ENCODE results near the gene CRYGC.

CRYGC gene

DNA sequence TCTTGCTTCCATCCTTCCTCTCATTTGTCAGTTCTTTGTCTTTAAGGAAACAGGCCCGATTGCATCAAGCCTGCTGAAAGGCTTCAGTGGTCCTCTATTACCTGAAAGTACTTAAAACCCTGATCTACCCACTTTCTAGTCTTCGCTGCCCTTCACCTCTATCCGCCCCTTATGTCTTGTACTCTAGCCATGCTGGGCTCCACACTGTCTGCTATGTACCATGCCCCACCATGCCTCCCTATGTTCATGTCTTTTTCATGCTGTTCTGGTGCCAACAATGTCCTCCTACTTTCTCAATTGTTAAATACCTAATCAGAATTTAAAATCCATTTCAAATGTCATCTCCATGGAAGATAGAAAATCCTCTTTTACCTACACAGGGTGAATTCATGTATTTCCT, 33.5 kb downstream of the CRYGC start:
- no peak for DNase-seq (ENCODE audit: low read depth)

DNA sequence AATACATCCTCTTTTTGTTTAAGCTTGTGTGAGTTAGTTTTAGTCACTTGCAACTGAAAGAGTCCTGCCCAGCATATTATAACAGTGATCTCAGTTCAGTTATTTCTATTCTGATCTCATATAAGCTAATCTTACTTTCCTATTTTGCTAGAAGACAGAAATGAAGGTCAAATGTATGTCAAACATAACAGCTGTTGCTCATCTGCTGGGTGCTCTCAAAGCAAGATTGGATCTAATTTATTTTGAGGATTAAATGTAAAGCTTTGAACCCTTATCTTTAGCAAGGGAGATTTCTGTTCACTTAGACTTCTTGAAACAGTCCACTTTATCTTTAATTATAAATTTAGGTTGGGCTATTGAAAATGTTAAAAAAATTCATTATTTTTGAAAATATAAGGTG, 36.5 kb downstream of the CRYGC start:
- no peak for DNase-seq (ENCODE audit: low read depth)

DNA sequence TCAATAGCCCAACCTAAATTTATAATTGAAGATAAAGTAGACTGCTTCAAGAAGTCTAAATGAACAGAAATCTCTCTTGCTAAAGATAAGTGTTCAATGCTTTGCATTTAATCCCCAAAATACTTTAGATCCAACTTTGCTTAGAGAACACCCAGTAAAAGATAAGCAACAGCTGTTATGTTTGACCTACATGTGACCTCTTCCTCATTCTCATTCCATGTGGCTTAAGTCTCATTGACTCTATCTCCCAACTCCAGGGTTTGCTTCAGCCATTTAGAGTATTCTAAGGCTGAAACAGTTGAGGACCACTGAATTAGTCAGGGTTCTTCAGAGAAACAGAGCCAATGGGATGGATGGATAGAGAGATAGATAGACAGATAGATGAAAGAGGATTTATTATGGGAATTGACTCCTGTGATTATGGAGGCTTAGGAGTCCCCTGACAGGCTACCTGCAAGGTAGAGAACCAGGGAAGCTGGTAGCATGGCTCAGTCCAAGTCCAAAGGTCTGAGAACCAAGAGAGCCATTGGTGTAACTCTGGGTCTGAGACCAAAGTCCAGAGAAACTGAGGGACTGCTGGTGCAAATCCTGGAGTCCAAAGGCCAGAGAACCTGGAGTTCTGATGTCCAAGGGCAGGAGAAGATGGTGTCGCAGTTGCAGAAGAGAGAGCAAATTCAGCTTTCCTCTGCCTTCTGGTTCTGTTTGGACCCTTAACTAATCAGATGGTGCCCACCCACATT, 37.4 kb downstream of the CRYGC start:
- DNase-seq (ENCODE audit: low read depth): no peak

DNA sequence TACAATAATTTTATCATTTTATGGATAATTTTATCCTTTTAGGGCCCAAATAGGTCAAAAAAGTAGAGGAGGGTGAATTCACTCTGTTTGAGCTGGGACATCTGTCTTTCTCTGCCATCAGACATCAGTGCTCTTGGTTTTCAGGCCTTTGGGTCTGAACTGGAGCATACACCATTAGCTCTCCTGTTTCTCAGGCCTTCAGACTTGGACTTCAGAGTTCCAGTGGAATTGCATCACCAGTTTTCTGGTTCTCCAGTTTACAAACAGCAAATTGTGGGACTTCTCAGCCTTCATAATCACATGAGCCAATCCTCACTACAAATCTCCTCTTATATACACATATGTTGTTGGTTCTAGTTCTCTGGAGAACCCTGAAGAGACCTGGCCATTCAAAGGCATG, 39.2 kb downstream of the CRYGC start:
- no peak for DNase-seq (ENCODE audit: low read depth)

DNA sequence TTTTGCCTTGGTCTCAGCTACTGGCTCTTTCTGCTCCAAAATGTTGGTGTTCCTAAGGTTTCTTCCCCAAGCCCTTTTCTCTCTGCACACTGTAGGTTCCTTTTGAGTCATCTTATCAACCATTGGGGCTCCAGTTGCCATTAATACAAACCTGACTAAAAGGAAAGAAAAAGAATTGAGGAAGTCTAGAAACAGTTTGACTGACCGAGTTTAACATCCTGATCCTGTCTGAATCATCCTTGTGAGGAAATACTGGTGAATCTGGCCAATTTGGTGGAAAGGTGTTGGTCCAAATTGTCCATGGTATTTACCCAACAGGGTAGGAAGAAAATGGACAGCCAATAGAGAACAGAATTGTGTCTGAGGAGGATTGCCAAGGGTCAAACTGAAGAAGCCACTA, 43.6 kb downstream of the CRYGC start:
- DNase-seq (ENCODE audit: low read depth): no peak

DNA sequence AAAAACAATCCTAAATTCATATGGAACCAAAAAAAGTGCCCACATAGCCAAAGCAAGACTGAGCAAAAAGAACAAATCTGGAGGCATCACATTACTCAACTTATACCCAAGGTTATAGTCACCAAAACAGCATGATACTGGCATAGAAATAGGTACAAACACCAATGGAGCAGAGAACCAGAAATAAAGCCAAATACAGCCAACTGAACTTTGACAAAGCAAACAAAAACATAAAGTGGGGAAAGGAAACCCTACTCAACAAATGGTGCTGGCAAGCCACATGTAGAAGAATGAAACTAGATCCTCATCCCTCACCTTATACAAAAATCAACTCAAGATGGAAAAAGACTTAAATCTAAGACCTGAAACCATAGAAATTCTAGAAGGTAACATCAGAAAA, 45.8 kb downstream of the CRYGC start:
- DNase-seq (ENCODE audit: low read depth): no peak
